Muscle of leg (tissue), 11 donors: ENCODE data around the gene ATP8A2. TPM values are rescaled to one million over a fixed set of nuclear protein-coding genes. Genes with fewer than 3 reads are reported as not detected.

Experiments used
- DNase-seq: peaks from one replicate; pipeline ENCODE4 v3.0.0; 2013
- H3K27ac ChIP-seq: one replicate; pipeline ENCODE4 v1.5.1; 2013; ENCODE audit warnings: mild to moderate bottlenecking, low read length, control low read depth
- H3K27me3 ChIP-seq: one replicate; pipeline ENCODE4 v1.6.1; 2013; ENCODE audit warnings: low read length; ENCODE audit not compliant: control insufficient read depth, insufficient read depth
- H3K36me3 ChIP-seq: one replicate; pipeline ENCODE4 v1.6.1; 2013; ENCODE audit warnings: low read length; ENCODE audit not compliant: control insufficient read depth, insufficient read depth
- H3K4me1 ChIP-seq: one replicate; pipeline ENCODE4 v1.6.1; 2013; ENCODE audit warnings: low read length; ENCODE audit not compliant: control insufficient read depth, insufficient read depth
- H3K4me3 ChIP-seq: one replicate; pipeline ENCODE4 v1.5.1; 2013; ENCODE audit warnings: low read length, control low read depth
- H3K9me3 ChIP-seq: replicated peaks from 2 replicates; pipeline ENCODE4 v1.6.1; 2013; ENCODE audit warnings: low read depth, low read length; ENCODE audit not compliant: control insufficient read depth
- WGBS: methylation state at CpG from one replicate; pipeline ENCODE4 v1.1.5; 2013; ENCODE audit warnings: missing lambda C conversion rate; ENCODE audit not compliant: insufficient coverage; 5-methylcytosine and 5-hydroxymethylcytosine counted together
- polyA plus RNA-seq, 8 donors: library from polyadenylated mRNA; unstranded; fragments of 120-200 nt; gene quantifications; one replicate each; pipeline versions ENCODE4 v1.2.1 to v1.2.3, GENCODE V29; 2013; ENCODE audit warnings: inconsistent platforms in 1 of 8, low replicate concordance in 1 of 8; ENCODE audit not compliant: insufficient read length in 8 of 8, insufficient read depth in 1 of 8
- total RNA-seq: library from RNA; stranded (reverse); fragments of 120-200 nt; gene quantifications from one replicate; pipeline ENCODE4 v1.2.4, GENCODE V29; 2013

The ATP8A2 gene
- total and polyA plus RNA-seq, 9 donors = 0.89 to 2.9 (median 1.6) TPM

- Histone ChIP-seq H3K9me3 (no peaks in the 10 kb centered on the region), H3K4me1 (peaks cover 74% of the 10 kb centered on the region), H3K36me3 (no peaks in the 10 kb centered on the region), H3K27me3 (no peaks in the 10 kb centered on the region), H3K4me3 (no peak overlapping the region), H3K27ac (no peak overlapping the region)
- no CpG with 5 or more reads among the region's 3 CpGs for WGBS
- DNase-seq = no peak
Observed at GRCh38 chr13:26021956-26022355, 650.2 kb downstream of the ATP8A2 start.

- Histone ChIP-seq H3K27ac (peak overlapping the region; percentile 75), H3K36me3 (no peaks in the 10 kb centered on the region), H3K27me3 (no peaks in the 10 kb centered on the region), H3K4me3 (no peak overlapping the region), H3K4me1 (peaks cover 66% of the 10 kb centered on the region), H3K9me3 (no peaks in the 10 kb centered on the region)
- WGBS = 63% methylated on average over 7 of the region's 13 CpGs
- peak; percentile 80 for DNase-seq
Observed at GRCh38 chr13:26022538-26023292, 650.9 kb downstream of the ATP8A2 start.

GRCh38 chr13:26024558-26024957 lies 652.8 kb downstream of the ATP8A2 start:
- no peaks in the 10 kb centered on the region for H3K9me3 ChIP-seq
- no peak for DNase-seq
- H3K4me3 ChIP-seq = no peak overlapping the region
- peaks cover 52% of the 10 kb centered on the region for H3K4me1 ChIP-seq
- no peaks in the 10 kb centered on the region for H3K36me3 ChIP-seq
- no peaks in the 10 kb centered on the region for H3K27me3 ChIP-seq
- no peak overlapping the region for H3K27ac ChIP-seq
- no CpG with 5 or more reads among the region's 9 CpGs for WGBS

GRCh38 chr13:26025196-26025595 lies 653.4 kb downstream of the ATP8A2 start:
- Histone ChIP-seq H3K36me3 (no peaks in the 10 kb centered on the region), H3K27me3 (no peaks in the 10 kb centered on the region), H3K27ac (no peak overlapping the region), H3K9me3 (no peaks in the 10 kb centered on the region), H3K4me1 (peaks cover 46% of the 10 kb centered on the region), H3K4me3 (no peak overlapping the region)
- 32% methylated on average over 7 of the region's 12 CpGs for WGBS
- peak; percentile 63 for DNase-seq

- Histone ChIP-seq H3K27ac (no peak overlapping the region), H3K27me3 (no peaks in the 10 kb centered on the region), H3K4me1 (peaks cover 40% of the 10 kb centered on the region), H3K4me3 (no peak overlapping the region), H3K36me3 (no peaks in the 10 kb centered on the region), H3K9me3 (no peaks in the 10 kb centered on the region)
- 76% methylated on average over 3 of the region's 4 CpGs for WGBS
- DNase-seq = peak; percentile 46
Observed at GRCh38 chr13:26025771-26026170, 654.0 kb downstream of the ATP8A2 start.

- no peaks in the 10 kb centered on the region for H3K27me3 ChIP-seq
- H3K4me3 ChIP-seq = no peak overlapping the region
- peaks cover 37% of the 10 kb centered on the region for H3K4me1 ChIP-seq
- 86% methylated on average over 1 of the region's 4 CpGs for WGBS
- no peaks in the 10 kb centered on the region for H3K9me3 ChIP-seq
- H3K36me3 ChIP-seq = no peaks in the 10 kb centered on the region
- H3K27ac ChIP-seq = no peak overlapping the region
- no peak for DNase-seq
Observed at GRCh38 chr13:26026211-26026610, 654.4 kb downstream of the ATP8A2 start.

- H3K27ac ChIP-seq = no peak overlapping the region
- H3K4me1 ChIP-seq = peaks cover 17% of the 10 kb centered on the region
- 74% methylated on average over 4 of the region's 4 CpGs for WGBS
Observed at GRCh38 chr13:26029581-26030136, 657.9 kb downstream of the ATP8A2 start.

GRCh38 chr13:26030331-26030730 lies 658.6 kb downstream of the ATP8A2 start:
- Histone ChIP-seq H3K36me3 (no peaks in the 10 kb centered on the region), H3K9me3 (no peaks in the 10 kb centered on the region), H3K4me1 (peaks cover 11% of the 10 kb centered on the region), H3K27ac (no peak overlapping the region), H3K4me3 (no peak overlapping the region), H3K27me3 (no peaks in the 10 kb centered on the region)
- WGBS = 71% methylated on average over 1 of the region's 4 CpGs
- DNase-seq = no peak

More at GRCh38 chr13:26029581-26030136, 657.9 kb downstream of the ATP8A2 start:
- H3K27me3 ChIP-seq = no peaks in the 10 kb centered on the region
- no peaks in the 10 kb centered on the region for H3K36me3 ChIP-seq
- H3K9me3 ChIP-seq = no peaks in the 10 kb centered on the region
- no peak overlapping the region for H3K4me3 ChIP-seq
- no peak for DNase-seq

GRCh38 chr13:26034018-26034417 lies 662.2 kb downstream of the ATP8A2 start:
- H3K4me1 ChIP-seq = peaks cover 3% of the 10 kb centered on the region
- no peaks in the 10 kb centered on the region for H3K9me3 ChIP-seq
- no peak overlapping the region for H3K27ac ChIP-seq
- H3K36me3 ChIP-seq = no peaks in the 10 kb centered on the region
- WGBS = 80% methylated on average over 1 of the region's 3 CpGs
- no peak for DNase-seq
- H3K4me3 ChIP-seq = no peak overlapping the region
- no peaks in the 10 kb centered on the region for H3K27me3 ChIP-seq

GRCh38 chr13:26036383-26036782 lies 664.6 kb downstream of the ATP8A2 start:
- H3K27ac ChIP-seq = no peak overlapping the region
- no peaks in the 10 kb centered on the region for H3K27me3 ChIP-seq
- H3K36me3 ChIP-seq = no peaks in the 10 kb centered on the region
- H3K4me3 ChIP-seq = no peak overlapping the region
- DNase-seq = no peak
- no CpG with 5 or more reads among the region's 4 CpGs for WGBS
- no peaks in the 10 kb centered on the region for H3K9me3 ChIP-seq
- H3K4me1 ChIP-seq = peaks cover 3% of the 10 kb centered on the region
